Activated CD8-positive, alpha-beta memory T cell treated with anti-CD3 and anti-CD28 coated beads for 24 hours (primary cell): ENCODE measurements around the gene STAMBPL1.
"Not testable (repeated sequence)": the region's sequence is repeated elsewhere in the genome, so short reads cannot be mapped to it uniquely, and the experiment has no call there.

Source experiments
- DNase-seq: peaks from one replicate; pipeline ENCODE4 v3.0.0-alpha.2; 2020

The STAMBPL1 gene

GRCh38 chr10:88923520-88923919, 43.5 kb downstream of the STAMBPL1 start:
- no peak for DNase-seq

DNA sequence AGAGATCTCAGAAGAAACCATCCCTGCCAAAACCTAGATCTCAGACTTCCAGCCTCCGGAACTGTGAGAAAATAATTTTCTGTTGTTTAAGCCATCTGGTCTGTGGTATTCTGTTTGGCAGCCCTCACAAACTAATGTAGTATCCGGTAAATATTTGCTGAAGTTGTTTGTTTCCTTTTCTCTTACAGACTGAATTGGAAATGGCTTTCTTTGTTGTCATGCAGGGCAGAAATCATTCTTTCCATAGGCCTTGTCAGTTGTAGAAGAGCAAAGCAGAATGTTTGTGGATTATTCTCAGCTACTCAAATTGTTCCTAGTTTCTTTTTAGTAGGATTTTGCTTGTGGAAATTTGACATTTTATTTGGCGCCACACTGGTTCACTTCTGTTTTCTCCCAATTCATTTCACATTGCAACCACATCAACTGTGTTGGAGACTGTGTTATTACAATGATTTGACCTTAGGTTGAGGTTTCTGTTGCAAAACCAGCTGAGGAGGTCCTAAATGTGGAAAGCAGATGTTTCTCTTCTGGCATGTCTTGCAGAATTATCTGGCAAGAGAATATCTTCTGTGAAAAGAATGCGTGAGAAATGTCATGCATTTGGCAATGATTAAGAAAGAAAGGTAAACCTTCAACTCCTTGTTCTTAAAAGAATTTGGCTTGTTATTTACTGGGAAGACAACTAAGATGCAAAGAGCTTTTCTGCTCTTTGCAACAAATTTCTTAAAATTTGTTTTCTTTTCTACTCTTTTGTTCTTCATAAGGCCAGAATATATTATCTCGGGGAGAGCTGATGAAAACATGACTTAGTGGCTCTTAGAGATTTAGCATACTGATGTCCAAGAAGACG, 46.7 kb downstream of the STAMBPL1 start:
- DNase-seq: no peak

DNA sequence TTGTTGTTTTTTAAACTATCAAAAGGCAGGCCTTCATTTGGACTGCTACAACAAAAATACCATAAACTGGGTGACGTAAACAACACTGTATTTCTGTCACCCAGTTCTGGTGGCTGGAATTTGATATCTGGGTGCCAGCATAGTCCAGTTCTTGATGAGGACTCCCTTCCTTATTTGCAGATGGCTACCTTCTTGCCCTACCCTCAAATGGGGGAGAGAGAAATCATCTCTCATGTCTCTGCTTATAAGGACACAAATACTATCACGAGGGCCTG, 47.3 kb downstream of the STAMBPL1 start:
- DNase-seq: no peak

GRCh38 chr10:88928254-88928653, 48.2 kb downstream of the STAMBPL1 start:
- no peak for DNase-seq

- DNase-seq: no peak
Measured at GRCh38 chr10:88931548-88931947, 51.5 kb downstream of the STAMBPL1 start.

DNA sequence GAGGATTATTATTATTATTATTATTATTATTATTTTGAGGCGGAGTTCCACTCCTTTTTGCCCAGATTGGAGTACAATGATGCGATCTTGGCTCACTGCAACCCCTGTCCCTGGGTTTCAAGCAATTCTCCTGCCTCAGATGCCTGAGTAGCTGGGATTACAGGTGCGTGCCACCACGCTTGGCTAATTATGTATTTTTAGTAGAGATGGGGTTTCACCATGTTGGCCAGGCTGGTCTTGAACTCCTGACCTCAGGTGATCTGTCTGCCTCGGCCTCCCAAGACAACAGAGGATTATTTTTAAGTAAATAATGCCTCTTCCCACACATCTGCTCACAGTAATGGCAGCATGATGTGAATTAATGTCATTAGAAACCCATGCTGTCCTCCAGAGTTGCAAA, 52.0 kb downstream of the STAMBPL1 start:
- not testable (repeated sequence) for DNase-seq

GRCh38 chr10:88932539-88933256, 52.7 kb downstream of the STAMBPL1 start:
- DNase-seq: peak; percentile 68

DNA sequence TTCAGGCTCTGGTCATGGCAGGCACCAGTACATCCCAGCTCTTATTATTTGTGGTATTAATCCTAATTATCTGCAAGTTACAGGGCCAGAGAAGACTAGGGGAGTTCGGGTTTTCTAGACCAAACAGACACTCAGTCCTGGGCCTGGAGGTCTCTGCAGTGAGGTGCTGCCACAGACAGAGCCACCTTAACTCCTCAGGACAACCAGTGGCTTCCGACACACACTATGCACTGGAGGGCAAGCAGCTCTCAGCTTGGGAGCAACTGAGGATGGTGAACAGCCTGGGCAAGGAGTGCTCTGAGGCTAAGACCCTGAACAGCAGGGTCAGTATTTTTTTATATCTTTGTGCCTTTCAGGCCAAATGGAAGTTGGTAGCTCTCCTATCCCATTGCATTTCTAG, 53.5 kb downstream of the STAMBPL1 start:
- DNase-seq: no peak

DNA sequence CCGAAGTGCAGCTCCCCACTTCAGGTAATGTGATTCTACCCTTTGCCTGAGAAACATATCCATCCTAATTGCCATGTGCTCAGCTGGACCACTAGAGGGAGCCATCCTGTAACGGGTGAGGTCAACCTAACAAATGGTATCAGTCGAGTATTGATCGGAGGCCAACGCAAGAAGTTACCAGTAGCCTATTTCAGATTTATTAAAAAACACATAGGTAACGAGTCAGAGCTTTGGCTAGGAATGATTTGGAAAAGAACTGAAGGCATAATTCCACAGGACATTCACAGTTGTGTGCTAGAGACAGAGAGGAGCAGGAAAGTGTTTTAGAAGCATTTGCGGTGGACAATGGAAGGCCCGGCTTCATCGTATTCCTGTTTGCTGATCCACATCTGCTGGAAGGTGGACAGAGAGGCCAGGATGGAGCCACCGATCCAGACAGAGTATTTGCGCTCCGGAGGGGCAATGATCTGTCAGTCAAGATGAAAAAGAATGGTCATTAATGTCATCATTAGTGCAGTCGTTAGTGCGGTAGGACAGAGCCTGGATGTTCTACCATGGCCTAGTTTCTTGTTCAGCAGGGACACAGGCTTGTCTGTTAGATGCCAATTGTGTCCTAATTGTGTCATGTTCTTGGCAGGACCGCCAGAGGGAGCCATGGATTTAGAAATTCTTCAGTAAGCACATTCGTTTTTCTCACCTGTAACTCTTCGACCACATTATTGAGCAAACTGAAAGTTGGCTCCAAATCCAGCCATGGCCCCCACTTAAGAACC, 55.0 kb downstream of the STAMBPL1 start:
- DNase-seq: peak; percentile 82

DNA sequence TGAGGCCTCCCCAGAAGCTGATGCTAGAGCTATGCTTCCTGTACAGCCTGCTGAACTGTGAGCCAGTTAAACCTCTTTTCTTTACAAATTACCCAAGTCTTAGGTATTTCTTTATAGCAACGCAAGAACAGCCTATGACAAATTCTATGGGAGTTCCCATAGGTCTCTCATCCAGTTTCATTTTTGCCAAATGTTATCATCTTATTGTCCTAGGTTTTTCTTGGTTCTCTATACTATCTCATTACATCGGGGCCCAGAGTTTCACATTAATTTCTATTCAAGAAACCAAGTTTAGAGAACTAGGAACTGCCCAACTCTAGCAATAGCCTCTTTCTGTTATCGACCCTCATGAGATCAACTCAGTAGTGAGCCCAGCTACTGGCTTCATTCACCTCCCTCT, 56.6 kb downstream of the STAMBPL1 start:
- DNase-seq: no peak

DNA sequence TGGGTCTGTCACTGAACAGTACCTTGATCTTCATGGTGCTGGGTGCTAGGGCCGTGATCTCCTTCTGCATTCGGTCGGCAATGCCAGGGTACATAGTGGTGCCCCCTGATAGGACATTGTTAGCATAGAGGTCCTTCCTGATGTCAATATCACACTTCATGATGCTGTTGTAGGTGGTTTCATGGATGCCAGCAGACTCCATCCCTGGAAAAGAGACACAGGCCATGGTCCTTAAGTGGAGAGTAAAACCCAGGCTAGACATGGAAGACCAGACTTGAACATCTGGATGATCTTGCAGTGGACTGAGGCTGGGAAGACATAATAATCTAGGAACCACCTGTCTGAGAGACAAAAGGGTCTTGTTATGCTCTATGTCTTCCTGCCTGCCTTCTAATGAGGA, 58.0 kb downstream of the STAMBPL1 start:
- no peak for DNase-seq

DNA sequence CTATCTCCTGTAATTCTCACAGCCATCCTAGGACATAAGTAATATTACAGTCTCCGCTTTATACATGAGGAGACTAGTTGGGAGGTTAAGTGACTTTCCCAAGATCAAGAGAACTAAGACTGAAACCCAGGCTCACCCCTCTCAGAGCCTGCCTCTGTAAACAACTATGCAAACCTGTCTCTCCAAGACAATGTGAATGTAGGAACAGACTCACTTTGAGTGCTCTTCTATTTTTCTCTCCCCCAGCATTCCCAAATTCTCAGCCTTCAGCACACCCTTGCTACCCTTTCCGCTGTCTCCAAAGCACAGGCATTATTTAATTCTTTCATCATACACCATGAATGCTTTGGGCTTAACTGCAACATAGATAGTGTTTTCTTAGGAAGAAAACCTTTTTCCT, 58.9 kb downstream of the STAMBPL1 start:
- no peak for DNase-seq

- DNase-seq: no peak
Measured at GRCh38 chr10:88941026-88941425, 61.0 kb downstream of the STAMBPL1 start.

DNA sequence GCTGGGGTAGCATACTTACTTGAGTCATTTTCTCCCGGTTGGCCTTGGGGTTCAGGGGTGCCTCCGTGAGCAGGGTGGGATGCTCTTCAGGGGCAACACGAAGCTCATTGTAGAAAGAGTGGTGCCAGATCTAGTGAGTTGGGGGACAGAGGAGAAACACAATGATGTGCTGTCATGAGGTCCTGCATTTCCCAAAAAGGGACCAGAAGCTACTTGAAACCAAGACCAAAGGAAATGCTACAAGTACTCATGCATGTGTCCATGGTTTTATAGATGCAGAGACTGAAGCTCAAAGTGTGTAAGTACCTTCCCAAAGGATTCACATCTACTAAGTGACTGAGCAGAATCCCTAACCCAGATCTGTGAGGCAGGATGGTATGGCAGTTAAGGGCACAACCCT, 63.7 kb downstream of the STAMBPL1 start:
- no peak for DNase-seq

GRCh38 chr10:88944813-88945212, 64.8 kb downstream of the STAMBPL1 start:
- no peak for DNase-seq

DNA sequence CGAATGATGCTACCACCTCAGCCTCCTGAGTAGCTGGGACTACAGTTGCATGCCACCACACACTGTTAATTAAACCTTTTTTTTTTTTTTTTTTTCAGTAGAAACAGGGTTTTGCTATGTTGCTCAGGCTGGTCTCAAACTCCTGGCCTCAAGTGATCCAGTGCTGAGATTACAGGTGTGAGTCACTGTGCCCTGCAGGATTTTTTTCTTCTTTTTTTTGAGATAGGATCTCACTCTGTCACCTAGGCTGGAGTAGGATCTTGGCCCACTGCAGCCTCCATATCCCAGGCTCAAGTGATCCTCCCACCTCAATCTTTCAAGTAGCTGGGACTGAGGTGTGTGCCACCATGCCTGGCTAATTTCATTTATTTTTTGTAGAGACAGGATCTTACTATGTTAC, 66.2 kb downstream of the STAMBPL1 start:
- no peak for DNase-seq

DNA sequence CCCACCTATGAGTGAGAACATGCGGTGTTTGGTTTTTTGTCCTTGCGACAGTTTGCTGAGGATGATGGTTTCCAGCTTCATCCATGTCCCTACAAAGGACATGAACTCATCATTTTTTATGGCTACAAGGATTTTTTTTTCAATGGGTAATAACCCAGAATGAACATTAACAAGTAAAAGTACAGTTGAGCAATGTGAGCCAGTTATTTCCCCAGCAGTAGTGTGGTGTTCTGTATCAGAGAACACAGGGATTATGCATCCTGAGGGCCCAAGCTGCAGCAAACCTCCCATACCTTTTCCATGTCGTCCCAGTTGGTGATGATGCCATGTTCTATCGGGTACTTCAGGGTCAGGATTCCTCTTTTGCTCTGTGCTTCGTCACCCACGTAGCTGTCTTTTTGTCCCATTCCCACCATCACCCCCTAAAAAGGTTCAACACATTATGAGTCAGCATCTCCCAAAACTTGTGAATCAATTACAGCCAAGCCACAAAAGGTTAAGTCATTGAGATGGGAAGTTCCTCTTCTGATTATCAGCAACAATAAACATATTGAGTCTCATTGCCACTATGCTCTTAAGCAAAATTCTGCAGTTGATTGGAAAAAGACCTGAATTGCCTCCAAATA, 67.0 kb downstream of the STAMBPL1 start:
- DNase-seq: no peak

DNA sequence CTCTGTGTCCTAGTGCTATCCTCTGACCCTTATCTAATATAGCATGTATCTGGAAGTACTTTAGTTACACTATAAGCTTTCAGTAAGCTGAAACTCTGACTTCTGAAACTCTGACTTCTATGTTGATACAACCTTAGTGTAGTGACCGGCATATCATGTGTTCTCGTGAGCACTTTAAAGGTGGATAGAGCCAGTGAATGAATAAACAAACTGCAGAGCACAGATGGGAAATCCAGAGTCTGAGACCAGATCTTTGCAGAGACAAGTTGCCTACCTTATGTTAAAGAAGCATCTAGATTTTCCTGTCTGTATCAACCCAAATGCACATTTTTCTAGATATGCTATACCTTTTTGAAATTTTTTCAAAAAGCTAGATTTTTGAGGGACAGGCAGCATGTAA, 69.0 kb downstream of the STAMBPL1 start:
- DNase-seq: no peak

- DNase-seq: no peak
Measured at GRCh38 chr10:88949912-88950837, 70.1 kb downstream of the STAMBPL1 start.

DNA sequence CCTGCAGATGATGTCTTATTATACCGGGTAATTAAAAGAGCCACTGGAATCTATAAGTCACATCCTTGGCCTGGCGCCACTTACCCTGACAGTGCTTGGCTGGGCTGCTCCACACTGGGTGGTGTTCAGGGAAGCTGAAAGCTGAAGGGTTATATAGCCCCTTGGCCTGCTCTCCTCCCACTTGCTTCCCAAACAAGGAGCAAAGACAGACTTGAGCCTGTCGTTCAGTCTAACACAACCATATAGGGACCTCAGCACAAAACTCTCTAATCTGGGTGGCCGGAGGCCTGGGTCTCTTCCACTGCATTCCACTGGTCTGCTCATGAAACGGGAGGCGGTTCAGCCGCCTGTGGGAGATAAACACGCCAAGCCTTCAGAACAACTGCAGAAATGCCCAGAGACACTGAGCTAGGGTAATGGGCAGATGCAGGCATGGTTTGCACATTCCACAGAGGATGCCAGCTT, 72.6 kb downstream of the STAMBPL1 start, which contains the start of gene ACTA2:
Gene ACTA2, minus strand, starts transcription at position 127 of the 465 bp plus-strand sequence. CDS start 3,843 bp downstream, outside the sequence.
- DNase-seq: no peak

- DNase-seq: no peak
Measured at GRCh38 chr10:88953662-88954061, 73.6 kb downstream of the STAMBPL1 start.
